ENCODE data around the gene TSPAN4. TPM values are rescaled to one million over a fixed set of nuclear protein-coding genes. Genes with fewer than 3 reads are reported as not detected.
A peak's percentile ranks its signal among the peaks of the same experiment; 100 is the strongest.

TSPAN4 gene
- total and polyA plus RNA-seq, 10 donors, result 32.1 to 140 (median 107) TPM

DNA sequence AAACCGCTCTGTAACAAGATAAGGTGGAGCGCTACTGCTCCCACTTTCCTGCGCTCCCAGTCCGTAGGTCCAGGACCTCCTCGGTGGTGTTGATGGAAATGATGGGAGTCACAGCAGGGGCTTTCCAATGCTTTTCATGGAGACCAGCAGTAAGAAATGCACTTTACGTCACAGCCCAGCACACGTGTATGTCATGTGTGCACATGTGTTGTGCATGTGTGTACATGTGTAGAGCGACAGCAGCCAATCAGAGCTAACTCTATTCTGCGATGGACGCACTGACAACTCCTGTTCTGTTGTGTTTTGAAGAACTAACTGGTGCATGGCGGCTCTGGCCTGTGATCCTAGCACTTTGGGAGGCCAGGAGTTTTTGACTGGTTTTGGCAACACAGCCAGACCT is 66.8 kb downstream of the TSPAN4 start:
- no peak for DNase-seq
- no peaks in the 10 kb centered on the region for H3K9me3 ChIP-seq
- H3K27me3 ChIP-seq (replicated peaks in 1 of 7), result no peaks in the 10 kb centered on the region
- peak overlapping the region in 2 of 8 donors; percentile 89 to 98 for H3K4me3 ChIP-seq
- peaks cover 5 to 61% (median 38%) of the 10 kb centered on the region in 6 donors for H3K4me1 ChIP-seq
- peak overlapping the region in 1 of 8 donors; percentile 96 for H3K27ac ChIP-seq
- TF ChIP-seq POLR2AphosphoS5 (IDR thresholded peaks at IDR 0.05) (no peak), CTCF (IDR thresholded peaks at IDR 0.05 in 8 of 11, conservative IDR thresholded peaks at IDR 0.05 in 3 of 11) (no peak), POLR2A (IDR thresholded peaks at IDR 0.05) (no peak)
- 87 to 93% (median 90%) methylated on average over 8 to 11 of the region's 11 CpGs for WGBS, 5 donors
- peaks cover 0 to 48% (median 6%) of the 10 kb centered on the region in 6 donors for H3K36me3 ChIP-seq
- intact Hi-C loops (cut with DNase I; ENCODE audit: low total_unique reads), result no loop called here

DNA sequence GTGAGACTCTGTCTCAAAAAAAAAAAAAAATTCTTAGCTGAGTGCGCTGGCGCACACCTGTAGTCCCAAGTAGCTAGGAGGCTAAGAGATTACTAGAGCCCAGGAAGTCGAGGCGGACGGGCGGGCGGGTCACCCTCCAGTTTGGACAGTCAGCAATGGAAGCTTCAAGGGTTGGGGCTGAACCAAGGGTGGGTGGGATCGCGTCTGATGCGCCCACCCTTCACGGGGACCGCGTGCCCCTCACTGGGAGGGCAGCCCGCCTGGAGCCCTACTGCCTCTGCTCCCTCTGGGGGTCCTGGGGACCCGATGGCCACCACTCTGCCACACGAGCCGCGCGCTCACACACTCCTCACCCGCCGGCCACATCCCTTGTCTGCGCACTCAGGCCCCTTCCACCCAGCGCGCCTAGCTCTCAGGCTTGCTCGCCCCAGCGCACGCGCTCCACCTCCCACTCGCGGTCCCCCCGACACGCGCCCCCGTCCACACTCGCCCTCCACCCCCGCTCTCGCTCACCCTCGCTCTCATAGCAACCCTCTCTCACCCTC is 67.5 kb downstream of the TSPAN4 start:
- 2 to 4% (median 3%) methylated on average over 29 to 38 of the region's 38 CpGs for WGBS, 5 donors
- Histone ChIP-seq H3K4me1 (peaks cover 5 to 64% (median 38%) of the 10 kb centered on the region in 6 donors), H3K4me3 (peak overlapping the region; percentile 78 to 98 (median 86)), H3K27me3 (replicated peaks in 1 of 7) (no peaks in the 10 kb centered on the region), H3K9me3 (no peaks in the 10 kb centered on the region), H3K36me3 (peaks cover 0 to 41% (median 0%) of the 10 kb centered on the region in 6 donors), H3K27ac (peak overlapping the region in 7 of 8 donors; percentile 90 to 97 (median 94))
- intact Hi-C loops (cut with DNase I; ENCODE audit: low total_unique reads), result no loop called here
- TF ChIP-seq POLR2A (IDR thresholded peaks at IDR 0.05) (no peak), CTCF (IDR thresholded peaks at IDR 0.05 in 8 of 11, conservative IDR thresholded peaks at IDR 0.05 in 3 of 11) (no peak), POLR2AphosphoS5 (IDR thresholded peaks at IDR 0.05) (no peak)
- no peak for DNase-seq

DNA sequence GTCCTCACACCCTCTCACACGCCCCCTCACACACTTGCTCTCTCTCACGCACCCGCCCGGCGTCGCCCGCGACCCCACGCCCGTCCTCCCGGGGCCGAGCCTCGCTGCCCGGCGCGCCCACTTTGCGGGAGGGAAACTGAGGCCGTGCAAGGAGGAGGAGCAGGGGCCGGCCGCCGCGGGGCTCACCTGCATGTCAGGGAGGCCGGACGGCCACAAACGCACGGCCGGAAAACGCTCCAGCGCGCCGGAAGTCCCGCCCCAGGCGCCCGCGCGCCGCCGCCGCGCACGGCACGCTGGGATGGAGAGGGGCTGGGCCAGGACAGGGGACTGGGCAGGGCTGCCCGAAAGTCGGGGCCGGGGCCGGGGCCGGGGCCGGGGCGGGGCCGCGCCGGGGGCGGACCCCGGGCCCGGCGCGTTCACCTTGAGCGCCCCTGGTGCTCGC is 68.0 kb downstream of the TSPAN4 start, which contains the start of gene CHID1:
Gene CHID1, minus strand, starts transcription at position 222 of the 442 bp plus-strand sequence. CDS start 5,994 bp downstream, outside the sequence.
- intact Hi-C loops (cut with DNase I; ENCODE audit: low total_unique reads), result no loop called here
- no peaks in the 10 kb centered on the region for H3K9me3 ChIP-seq

More for the DNA sequence above, 68.0 kb downstream of the TSPAN4 start, which contains the start of gene CHID1:
- WGBS, 5 donors, result 0 to 2% (median 1%) methylated on average over 23 to 59 of the region's 59 CpGs
- Histone ChIP-seq H3K4me3 (peak within 1 kb of the TSS; percentile 78 to 98 (median 86)), H3K4me1 (peaks cover 5 to 69% (median 38%) of the 10 kb centered on the region in 6 donors), H3K27me3 (replicated peaks in 1 of 7) (no peaks in the 10 kb centered on the region), H3K27ac (peak within 1 kb of the TSS; percentile 88 to 97 (median 93)), H3K36me3 (peaks cover 0 to 36% (median 0%) of the 10 kb centered on the region in 6 donors)
- peak; percentile 97 for DNase-seq
- TF ChIP-seq CTCF (IDR thresholded peaks at IDR 0.05 in 8 of 11, conservative IDR thresholded peaks at IDR 0.05 in 3 of 11), result peak in 1 of 11 experiments; percentile 3
- TF ChIP-seq POLR2AphosphoS5 (IDR thresholded peaks at IDR 0.05), result peak; percentile 84 to 87 (median 85)
- no peak for TF ChIP-seq POLR2A (IDR thresholded peaks at IDR 0.05)

Measured in spleen (tissue), 11 donors.